CD4-positive, alpha-beta T cell treated with Interferon gamma for 1 hour (primary cell): ENCODE measurements around the gene ITGA1.
"Not testable (repeated sequence)": the region's sequence is repeated elsewhere in the genome, so short reads cannot be mapped to it uniquely, and the experiment has no call there.

Experiments used
- DNase-seq: peaks from one replicate; pipeline ENCODE4 v3.0.0-alpha.2; 2020

Gene ITGA1

GRCh38 chr5:52802272-52802973, 14.7 kb downstream of the ITGA1 start:
- no peak for DNase-seq

DNA sequence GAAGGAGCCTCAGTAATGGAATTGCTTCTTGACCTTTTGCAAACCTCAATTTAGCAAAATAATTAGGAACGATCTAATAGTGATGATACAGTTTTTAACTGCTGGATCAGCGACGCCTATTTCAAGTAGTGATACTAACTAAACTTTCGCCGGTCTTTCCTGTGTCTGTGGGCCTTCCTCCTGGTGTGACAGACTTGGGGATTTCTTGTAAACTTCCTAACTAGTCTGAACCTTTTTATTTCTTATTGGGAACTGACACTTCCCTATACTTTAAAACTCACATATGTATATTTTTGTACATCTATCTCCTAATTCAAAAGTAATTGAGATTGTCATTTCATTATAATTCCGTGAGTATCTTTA, 15.2 kb downstream of the ITGA1 start:
- no peak for DNase-seq

GRCh38 chr5:52804387-52804791, 16.7 kb downstream of the ITGA1 start:
- no peak for DNase-seq

GRCh38 chr5:52804981-52805380, 17.3 kb downstream of the ITGA1 start:
- no peak for DNase-seq

DNA sequence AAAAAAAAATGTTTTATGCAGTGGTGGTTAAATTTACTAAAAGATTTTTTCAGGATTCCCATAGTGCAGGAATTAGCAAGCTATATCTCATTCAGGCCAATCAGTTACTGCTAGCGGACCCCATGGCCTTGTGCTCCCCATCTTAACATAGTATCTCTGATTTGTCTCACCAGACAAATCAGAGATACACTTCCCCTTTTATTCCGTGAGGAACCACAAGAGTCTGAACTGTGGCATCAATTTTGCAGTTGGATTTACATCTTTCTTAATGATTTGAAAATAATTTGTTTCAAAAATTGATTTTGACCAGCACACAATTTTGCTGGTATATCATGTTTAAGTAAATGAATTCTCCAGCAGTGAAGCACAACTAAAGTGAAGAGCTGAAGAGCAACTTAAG, 17.9 kb downstream of the ITGA1 start:
- DNase-seq, result no peak

GRCh38 chr5:52807037-52807436, 19.3 kb downstream of the ITGA1 start:
- DNase-seq, result no peak

DNA sequence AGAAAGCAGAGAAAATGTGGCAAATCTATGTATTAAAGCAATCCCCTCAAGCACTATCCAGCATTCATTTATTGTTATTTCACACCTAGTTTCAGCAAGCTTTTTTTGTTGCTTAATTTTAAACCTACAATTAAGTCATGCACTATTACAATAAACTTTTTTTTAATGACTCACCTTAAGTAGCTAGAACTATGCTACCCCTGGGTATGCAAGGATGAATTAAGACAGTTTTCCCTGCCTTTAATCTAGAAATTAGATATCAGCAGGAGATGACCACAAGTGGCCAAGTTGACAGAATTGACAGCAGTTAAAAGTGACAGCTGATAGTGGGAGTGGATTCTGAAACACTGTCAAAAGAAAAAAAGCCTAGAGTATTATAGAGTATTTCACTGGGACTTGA, 20.0 kb downstream of the ITGA1 start:
- no peak for DNase-seq

GRCh38 chr5:52808316-52808901, 20.7 kb downstream of the ITGA1 start:
- no peak for DNase-seq

- DNase-seq, result no peak
Measured at GRCh38 chr5:52809884-52810283, 22.2 kb downstream of the ITGA1 start.

DNA sequence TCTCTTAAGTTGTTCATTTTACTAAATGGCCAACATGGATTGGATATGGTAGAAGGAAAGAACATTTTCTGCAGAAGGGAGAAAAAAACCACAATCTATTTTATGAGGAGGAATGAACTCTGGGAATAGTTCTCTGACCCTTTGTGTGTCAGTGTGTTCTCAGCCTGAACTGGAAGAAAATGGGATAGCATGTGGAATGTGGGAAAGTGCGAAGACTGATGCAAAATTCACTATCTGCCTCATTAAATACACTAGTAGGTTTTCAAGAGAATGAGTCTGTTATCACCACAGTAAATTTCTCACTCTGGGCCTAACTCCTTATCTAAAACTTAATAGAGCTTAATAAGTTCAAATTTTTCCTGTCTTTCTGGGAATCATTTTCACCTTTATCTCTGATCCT, 22.7 kb downstream of the ITGA1 start:
- no peak for DNase-seq

GRCh38 chr5:52811067-52811749, 23.5 kb downstream of the ITGA1 start:
- DNase-seq, result peak; percentile 43

- no peak for DNase-seq
Measured at GRCh38 chr5:52814352-52815148, 26.8 kb downstream of the ITGA1 start.

DNA sequence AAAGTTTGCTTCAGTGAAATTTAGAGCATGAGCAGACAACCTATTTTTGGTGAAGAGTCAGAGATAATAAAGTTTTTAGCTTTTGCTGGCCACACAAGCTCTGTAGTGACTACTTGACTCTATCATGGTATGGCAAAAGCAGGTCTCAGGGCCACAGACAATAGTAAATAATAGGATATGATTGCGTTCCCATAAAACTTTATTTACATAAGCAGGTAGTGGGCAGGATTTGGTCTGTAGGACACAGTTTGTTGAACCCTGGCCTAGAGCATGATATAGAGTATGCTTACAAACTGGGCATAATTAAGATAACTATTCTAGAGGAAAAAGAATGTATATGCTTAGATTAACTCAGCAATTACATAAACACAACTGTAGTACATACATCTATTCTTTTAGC, 30.1 kb downstream of the ITGA1 start:
- DNase-seq, result no peak

DNA sequence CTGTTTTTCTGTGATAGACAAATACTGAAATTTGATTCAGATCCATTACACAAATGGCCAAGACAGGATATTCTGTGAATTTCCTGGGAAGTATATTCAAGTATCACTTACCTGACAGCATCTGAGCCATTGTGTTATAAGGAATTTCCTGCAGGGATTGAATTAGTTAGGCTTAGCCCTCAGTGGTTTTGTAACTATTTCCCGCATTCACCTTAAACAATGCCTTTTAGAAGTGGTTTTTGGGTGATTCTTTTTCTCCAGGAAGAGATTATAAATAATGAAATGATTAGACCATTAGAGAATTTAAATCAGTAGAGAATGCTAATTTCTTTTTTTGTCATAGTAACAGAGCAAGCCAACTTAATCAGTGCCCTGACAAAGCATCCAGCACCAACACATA, 30.6 kb downstream of the ITGA1 start:
- DNase-seq, result no peak

GRCh38 chr5:52818807-52819206, 31.1 kb downstream of the ITGA1 start:
- not testable (repeated sequence) for DNase-seq

DNA sequence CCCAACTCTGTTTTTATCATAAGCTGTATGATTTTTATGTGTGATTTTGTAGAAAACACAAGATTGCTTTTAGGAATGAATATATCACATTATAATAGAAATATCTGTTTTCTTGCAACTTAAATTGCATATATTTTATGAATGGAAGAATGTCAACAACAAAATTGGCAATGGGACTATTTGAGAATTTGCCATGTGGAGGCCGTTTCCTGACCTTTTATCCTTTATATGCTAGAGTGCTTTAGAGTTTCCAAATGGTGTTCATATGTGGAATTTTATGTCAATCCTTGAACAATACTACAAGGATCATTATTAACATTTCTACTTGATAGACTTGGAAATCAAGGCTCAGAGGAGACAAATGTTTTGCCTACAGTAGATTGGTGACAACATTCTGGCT, 34.2 kb downstream of the ITGA1 start:
- no peak for DNase-seq

DNA sequence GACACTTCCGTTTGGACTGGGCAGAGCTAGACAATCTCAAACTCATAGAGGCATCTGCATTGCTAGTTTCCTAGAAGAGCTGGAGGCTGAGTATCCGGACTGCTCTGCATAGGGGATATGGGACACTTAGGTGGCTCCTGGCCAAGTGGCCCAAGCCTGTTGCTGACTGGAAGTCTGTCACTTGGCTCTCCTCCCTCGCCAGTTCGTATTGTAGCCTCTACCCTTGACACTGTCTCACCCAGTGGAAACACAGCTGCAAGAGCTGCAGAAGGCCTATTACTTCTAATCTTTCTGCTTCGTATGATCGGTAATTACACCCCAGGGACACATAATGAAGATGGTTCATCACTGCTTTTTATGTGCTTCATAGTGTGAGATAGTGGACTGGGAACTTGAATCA, 34.7 kb downstream of the ITGA1 start:
- no peak for DNase-seq

DNA sequence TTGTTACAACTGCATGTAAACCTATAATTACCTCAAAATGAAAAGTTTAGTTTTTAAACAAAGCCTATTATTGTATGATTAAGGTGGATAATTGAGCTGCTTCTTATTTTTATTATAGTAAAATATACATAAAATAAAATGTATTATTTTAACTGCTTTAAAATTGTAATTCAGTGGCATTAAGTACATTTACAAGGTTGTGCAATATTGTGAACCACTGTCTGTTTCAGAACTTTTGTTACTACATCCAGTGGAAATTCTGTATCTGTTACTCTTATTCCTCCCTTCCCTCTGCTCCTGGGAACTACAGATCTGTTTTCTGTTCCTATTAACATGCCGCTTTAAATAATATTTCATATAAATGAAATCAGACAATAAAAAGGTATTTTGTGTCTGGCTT, 37.1 kb downstream of the ITGA1 start:
- DNase-seq, result no peak

- no peak for DNase-seq
Measured at GRCh38 chr5:52825826-52826225, 38.1 kb downstream of the ITGA1 start.

GRCh38 chr5:52827815-52828214, 40.1 kb downstream of the ITGA1 start:
- DNase-seq, result no peak

GRCh38 chr5:52829664-52830063, 41.9 kb downstream of the ITGA1 start:
- no peak for DNase-seq

GRCh38 chr5:52830650-52831049, 42.9 kb downstream of the ITGA1 start:
- DNase-seq, result no peak

DNA sequence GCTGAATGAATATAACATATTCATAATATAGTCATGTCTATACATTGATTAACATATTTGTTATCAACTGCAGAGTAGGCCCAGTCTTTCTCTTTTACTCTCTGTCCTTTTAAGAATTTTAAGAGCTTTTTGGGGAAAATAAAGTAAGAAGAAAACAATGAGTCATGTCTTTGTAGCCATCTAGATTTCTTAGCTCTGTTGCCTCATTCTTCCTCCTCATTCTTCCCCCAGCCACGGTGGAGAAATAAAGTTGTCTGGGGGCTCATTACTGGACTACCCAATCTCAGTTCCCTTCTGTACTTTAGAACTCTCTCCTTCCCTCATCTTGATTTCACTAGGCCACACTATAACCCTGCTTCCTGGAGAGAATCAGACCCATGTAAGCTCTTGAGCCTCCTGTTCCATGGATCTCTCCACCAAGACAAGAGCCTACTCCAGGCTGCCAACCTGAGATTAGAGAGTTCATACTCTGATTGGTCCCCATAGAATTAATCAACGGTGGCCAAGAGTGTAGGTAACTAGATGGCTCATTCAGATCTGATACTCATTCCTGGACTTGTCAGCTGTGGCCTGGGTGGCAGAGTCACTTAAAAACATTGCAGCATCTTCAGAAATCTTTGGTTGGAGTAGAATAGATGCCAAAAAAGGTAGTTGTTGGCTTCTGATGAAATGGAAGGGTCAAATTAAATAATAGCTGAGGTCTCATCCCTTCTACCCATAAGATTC, 44.2 kb downstream of the ITGA1 start:
- no peak for DNase-seq
